SK-N-MC (cell line): ENCODE results near the gene MYL2.

Experiments
- EZH2 ChIP-seq: fragments of 200-600 bp; sonication (generic); IDR thresholded peaks from one replicate; pipeline ENCODE4 v1.6.1; 2017; ENCODE audit warnings: antibody characterized with exemption
- POLR2AphosphoS5 ChIP-seq: IDR thresholded peaks from 2 replicates; pipeline ENCODE4 v1.6.1; 2012; ENCODE audit warnings: mild to moderate bottlenecking, low read depth, low read length, borderline replicate concordance

- TF ChIP-seq POLR2AphosphoS5: no peak
- TF ChIP-seq EZH2: no peak
These were observed 19.0 kb downstream of the MYL2 start for GRCh38 chr12:110901401-110901800.
